ENCODE data around the gene SAMD13.
A peak's percentile ranks its signal among the peaks of the same experiment; 100 is the strongest.

Gene SAMD13

DNA sequence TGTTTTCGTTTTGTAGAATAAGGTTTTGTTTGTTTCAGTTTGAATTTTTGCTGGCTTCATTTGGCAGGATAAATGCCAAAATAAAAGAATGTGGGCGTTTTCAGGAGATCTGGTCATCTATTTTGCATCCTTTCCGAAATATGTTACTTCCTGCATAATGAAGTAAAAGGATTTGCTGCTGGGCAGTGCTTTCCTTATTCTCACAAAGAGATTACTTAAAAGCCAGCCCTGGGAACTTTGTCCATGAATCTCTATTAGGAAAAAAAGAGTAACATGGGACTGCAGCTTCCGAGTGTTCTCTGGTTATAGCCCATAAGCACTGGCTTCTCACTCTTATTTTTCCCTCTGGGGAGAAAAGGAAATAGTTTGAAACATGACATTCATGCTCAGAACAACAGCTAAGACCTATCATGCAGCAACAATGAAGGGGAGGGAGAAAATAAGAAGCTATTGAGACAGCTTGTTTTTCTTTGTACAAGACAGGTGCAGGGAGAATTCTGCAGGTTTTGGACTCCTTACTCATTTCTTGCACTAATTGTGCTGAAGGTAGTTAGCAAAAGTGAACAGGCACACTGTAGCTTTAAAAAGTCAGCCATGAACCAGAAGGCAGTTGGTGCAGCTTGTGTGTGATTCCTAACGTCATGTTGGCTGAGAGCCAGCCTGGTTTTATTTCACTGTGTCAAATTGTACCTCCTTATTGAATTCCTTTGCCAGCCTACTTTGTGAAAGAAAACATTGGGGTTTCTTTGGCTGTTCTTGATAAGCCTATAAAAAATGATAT lies at the start of gene SAMD13:
TSS of gene SAMD13 (plus strand) at position 705 of the 781 bp plus-strand sequence. CDS start 1,527 bp downstream, outside the sequence.
- no peak for TF ChIP-seq GATA1 (IDR thresholded peaks at IDR 0.05; ENCODE audit: low read depth, low read length)
- TF ChIP-seq POLR2A (IDR thresholded peaks at IDR 0.05; ENCODE audit: low read length): peak; percentile 42
- peak; percentile 80 to 81 for DNase-seq

GRCh38 chr1:84253036-84253435 lies 48.5 kb upstream of the SAMD13 start:
- no peak for DNase-seq
- TF ChIP-seq GATA1 (IDR thresholded peaks at IDR 0.05; ENCODE audit: low read depth, low read length) (no peak), POLR2A (IDR thresholded peaks at IDR 0.05; ENCODE audit: low read length) (no peak)

DNA sequence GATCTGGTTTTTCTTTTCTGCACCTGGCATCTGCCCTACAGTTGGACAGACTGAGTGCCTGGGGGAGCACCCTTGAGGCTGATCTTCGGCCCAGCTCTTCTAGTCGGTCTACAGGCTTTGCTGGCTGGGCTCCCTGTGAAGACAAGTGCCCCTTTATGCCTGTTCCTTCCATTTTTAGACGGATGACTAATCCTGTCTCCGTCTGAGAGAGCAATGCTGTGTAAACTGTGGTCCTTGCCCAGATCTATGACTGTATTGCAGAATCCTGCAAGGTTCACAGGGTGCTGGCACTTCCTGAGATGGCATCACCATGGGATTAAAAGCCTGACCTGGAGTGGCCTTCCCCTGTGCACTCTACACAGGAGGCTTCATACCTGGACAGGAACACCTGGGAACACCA lies 47.6 kb upstream of the SAMD13 start:
- TF ChIP-seq GATA1 (IDR thresholded peaks at IDR 0.05; ENCODE audit: low read depth, low read length): no peak
- no peak for TF ChIP-seq POLR2A (IDR thresholded peaks at IDR 0.05; ENCODE audit: low read length)
- DNase-seq: no peak

DNA sequence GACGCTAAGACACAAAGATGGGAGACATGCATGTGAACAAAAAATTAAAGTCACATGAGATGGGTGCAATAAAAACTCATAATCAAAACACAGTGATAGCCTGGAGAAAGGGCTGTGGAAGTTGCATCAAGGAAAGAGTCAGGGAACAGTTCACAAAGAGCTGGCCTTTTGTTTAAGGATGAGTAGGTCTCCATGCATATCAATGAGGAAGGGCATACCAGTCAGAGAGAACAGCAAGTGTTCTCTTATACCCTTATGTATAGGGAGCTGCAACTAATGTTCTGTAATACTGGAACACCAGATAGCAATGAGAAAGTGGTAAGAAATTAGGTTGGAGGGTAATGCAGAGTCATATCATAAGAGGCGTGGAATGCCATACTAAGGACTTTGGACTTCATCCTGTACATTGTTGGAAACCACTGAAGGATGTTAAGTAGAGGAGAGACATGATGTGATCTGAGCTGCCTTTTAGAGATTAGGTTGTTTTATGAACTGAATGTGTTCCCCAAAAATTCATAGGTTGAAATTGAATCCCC lies 46.7 kb upstream of the SAMD13 start:
- TF ChIP-seq GATA1 (IDR thresholded peaks at IDR 0.05; ENCODE audit: low read depth, low read length): no peak
- no peak for TF ChIP-seq POLR2A (IDR thresholded peaks at IDR 0.05; ENCODE audit: low read length)
- no peak for DNase-seq

- TF ChIP-seq POLR2A (IDR thresholded peaks at IDR 0.05; ENCODE audit: low read length) (no peak), GATA1 (IDR thresholded peaks at IDR 0.05; ENCODE audit: low read depth, low read length) (no peak)
- peak; percentile 21 to 78 for DNase-seq
These were observed 45.9 kb upstream of the SAMD13 start for GRCh38 chr1:84255582-84255981.

- TF ChIP-seq GATA1 (IDR thresholded peaks at IDR 0.05; ENCODE audit: low read depth, low read length) (no peak), POLR2A (IDR thresholded peaks at IDR 0.05; ENCODE audit: low read length) (no peak)
These were observed 43.9 kb upstream of the SAMD13 start for GRCh38 chr1:84257617-84258016.

GRCh38 chr1:84259376-84259775 lies 42.1 kb upstream of the SAMD13 start:
- TF ChIP-seq POLR2A (IDR thresholded peaks at IDR 0.05; ENCODE audit: low read length) (no peak), GATA1 (IDR thresholded peaks at IDR 0.05; ENCODE audit: low read depth, low read length) (no peak)
- DNase-seq: no peak

More at GRCh38 chr1:84257617-84258016, 43.9 kb upstream of the SAMD13 start:
- no peak for DNase-seq

GRCh38 chr1:84259989-84260388 lies 41.5 kb upstream of the SAMD13 start:
- no peak for TF ChIP-seq POLR2A (IDR thresholded peaks at IDR 0.05; ENCODE audit: low read length)
- no peak for TF ChIP-seq GATA1 (IDR thresholded peaks at IDR 0.05; ENCODE audit: low read depth, low read length)
- no peak for DNase-seq

DNA sequence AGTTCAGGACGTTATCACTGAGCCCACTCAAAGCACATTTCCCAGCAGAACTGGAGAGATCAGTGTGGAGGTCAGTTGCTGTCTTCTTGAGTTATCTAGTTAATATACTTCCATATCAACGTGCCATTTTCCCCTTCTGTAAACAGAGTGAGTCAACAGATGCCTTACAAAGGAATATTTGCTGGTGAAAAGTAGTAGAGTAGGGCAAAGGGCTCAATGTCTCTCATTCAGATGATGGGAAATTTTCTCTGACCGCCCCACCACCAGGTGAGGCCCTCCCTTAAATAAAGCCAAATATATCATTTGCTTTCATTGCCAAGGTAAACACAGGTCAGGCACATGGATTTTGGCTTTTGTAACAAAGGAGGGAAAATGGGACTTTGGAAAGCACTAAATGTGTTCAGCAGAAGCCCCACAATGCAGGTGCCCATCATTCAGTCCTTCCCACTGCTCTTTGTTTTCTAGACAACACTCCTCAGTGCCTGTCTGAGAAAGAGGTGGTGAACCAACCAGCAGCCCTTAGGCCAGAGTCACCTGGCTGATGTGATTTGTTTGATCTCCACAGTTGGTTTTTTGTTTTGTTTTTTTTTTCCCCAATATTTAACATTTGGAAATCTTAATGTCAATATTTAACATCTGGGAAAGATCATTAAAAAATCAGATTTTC lies 40.5 kb upstream of the SAMD13 start:
- peak in 1 of 2 experiments; percentile 15 for DNase-seq
- TF ChIP-seq POLR2A (IDR thresholded peaks at IDR 0.05; ENCODE audit: low read length) (no peak), GATA1 (IDR thresholded peaks at IDR 0.05; ENCODE audit: low read depth, low read length) (no peak)

DNA sequence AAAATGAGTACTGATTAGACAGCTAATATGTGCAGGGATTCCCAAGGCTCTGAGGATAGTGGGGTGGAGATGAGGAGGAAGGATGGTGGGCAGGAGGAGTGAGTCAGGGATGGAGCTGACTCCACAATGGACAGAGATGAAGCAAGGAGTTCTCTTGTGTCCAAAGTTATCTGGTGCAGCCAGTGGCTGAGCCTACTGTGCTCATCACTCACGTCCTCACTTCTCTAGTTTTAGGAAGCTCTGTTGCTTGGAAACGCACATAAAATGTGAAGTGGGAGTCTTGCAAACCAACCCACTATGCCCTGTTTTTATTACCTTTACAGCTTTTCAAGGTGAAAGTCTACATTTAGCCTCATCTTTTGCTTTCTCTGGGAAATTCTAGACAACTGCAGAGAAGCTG lies 36.5 kb upstream of the SAMD13 start:
- no peak for TF ChIP-seq GATA1 (IDR thresholded peaks at IDR 0.05; ENCODE audit: low read depth, low read length)
- no peak for TF ChIP-seq POLR2A (IDR thresholded peaks at IDR 0.05; ENCODE audit: low read length)
- no peak for DNase-seq

GRCh38 chr1:84265867-84266266 lies 35.6 kb upstream of the SAMD13 start:
- TF ChIP-seq POLR2A (IDR thresholded peaks at IDR 0.05; ENCODE audit: low read length) (no peak), GATA1 (IDR thresholded peaks at IDR 0.05; ENCODE audit: low read depth, low read length) (no peak)
- no peak for DNase-seq

DNA sequence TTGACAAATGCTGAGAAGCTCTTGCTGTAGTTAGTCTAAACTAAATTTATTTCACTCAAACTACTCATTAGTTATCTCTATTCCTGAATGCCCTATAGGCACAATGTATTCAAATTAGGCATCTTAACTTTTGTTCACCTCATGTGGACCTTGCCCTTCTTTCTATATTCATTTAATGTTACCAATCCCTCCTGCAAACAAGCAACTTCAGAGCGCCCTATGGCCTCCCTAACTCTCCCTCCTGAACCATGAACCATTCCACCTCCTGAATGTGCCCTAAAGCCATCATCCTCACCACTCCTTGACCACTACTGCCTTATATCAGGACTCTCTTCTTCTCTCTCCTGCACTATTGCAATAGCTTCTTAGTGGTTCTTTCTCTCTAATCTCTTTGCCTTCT lies 34.8 kb upstream of the SAMD13 start:
- TF ChIP-seq GATA1 (IDR thresholded peaks at IDR 0.05; ENCODE audit: low read depth, low read length) (no peak), POLR2A (IDR thresholded peaks at IDR 0.05; ENCODE audit: low read length) (no peak)
- no peak for DNase-seq

DNA sequence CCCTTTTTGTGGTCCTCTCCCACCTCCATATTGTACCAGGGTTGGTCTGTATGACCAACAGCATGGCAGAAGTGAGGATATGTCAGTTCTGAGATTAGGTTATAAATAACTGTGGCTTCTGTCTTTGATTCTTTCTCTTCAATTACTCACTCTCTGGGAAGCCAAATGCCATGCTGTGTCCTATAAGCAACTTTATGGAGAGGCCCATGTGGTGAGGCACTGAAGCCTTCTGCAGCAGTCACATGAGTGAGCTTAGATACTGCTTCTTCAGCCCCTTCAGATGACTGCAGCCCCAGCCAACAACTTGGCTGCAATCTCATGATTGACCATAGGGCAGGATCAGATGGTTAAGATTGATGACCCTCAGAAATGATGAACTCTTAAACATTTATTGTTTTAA lies 34.0 kb upstream of the SAMD13 start:
- DNase-seq: no peak
- TF ChIP-seq POLR2A (IDR thresholded peaks at IDR 0.05; ENCODE audit: low read length): no peak
- no peak for TF ChIP-seq GATA1 (IDR thresholded peaks at IDR 0.05; ENCODE audit: low read depth, low read length)

DNA sequence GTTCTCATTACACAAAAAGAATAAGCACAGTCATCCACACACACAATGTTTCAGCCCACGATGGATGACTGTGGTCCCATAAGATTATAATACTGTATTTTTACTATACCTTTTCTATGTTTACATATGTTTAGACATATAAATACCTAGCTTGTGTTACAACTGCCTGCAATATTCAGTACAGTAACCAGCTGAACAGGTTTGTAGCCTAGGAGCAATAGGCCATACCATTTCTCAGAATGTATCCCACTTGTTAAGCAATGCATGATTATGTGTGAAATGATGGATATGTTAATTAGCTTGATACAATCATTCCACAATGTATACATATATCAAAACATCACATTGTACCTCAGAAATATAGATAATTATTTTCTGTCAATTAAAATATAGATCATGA lies 33.2 kb upstream of the SAMD13 start:
- DNase-seq: no peak
- no peak for TF ChIP-seq GATA1 (IDR thresholded peaks at IDR 0.05; ENCODE audit: low read depth, low read length)

- TF ChIP-seq POLR2A (IDR thresholded peaks at IDR 0.05; ENCODE audit: low read length) (no peak), GATA1 (IDR thresholded peaks at IDR 0.05; ENCODE audit: low read depth, low read length) (no peak)
- no peak for DNase-seq
These were observed 32.2 kb upstream of the SAMD13 start for GRCh38 chr1:84269306-84269705.
